HG03460 (cell line): ENCODE measurements around the gene DRC7.

ENCODE experiments used
- ATAC-seq: cut with Tn5 transposase; IDR thresholded peaks from one replicate; pipeline ENCODE4 v1.9.1; 2021; ENCODE audit not compliant: unreplicated experiment

DRC7 gene

DNA sequence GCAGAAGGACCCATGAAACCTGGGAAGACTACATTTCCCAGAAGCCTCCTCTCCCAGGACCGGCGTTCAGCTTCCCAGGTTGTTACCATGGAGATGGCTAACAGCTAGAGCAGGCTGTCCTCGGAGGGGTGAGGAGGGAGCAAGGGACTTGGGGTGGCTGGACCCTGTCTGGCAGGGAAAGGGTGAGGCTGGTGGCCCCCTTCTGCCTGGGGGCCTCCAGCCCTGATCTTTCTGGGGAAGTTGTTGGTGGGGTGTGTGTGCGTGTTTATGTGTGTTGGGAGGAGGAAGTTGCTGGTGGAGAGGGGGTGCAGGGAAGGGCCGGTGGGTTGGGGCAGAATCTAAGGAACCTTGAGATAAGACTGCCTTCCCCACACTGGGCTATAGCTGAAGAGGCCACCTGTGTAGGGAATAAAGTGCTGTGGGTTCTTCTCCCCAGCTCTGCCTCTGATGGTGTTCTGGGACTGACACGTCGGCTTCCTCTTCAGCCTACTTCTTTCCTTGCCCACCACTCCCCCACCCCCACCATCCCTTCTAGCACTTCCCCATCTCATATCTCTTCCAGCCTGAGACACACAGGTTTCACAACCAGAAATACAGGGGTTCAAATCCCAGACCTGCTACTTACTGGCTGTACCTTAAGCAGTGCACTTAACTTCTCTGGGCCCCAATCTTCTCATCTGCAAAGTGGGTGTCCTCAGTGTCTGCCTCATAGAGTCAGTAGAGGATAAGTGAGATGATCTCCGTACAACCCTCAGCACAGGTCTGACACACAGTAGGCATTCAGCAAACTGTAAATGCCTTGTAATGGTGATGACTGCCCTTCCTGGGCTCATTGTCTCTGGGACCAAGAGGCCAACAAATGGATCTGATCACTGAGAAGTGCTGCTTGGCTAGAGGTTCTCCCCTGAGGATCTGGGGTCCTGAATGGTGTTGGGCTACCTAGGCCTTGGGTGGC, at the start of gene DRC7:
Gene DRC7, plus strand, starts transcription at position 82 of the 955 bp plus-strand sequence. CDS start 3,144 bp downstream, outside the sequence.
- ATAC-seq = no peak

DNA sequence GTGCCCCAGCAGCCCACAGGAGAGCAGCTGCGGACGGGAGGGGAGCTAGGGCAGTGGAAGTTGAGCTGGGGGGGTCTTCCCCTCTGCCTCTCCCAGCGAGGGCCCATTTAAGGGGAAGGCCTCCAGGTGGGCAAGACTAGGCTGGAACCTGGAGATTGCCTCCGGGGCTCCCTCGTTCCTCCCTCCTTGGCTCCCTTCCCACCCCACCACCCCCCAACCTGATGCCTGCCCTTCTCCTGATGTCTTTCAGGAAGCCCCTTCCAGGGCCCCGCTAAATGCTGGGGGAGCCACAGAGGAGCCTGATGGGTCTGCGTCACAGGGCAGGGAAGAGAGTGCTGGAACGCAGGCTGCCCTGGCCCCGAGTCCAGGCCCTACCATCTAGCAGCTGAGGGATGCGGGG, 49.4 kb upstream of the DRC7 start:
- ATAC-seq = no peak

GRCh38 chr16:57645691-57646387, 48.8 kb upstream of the DRC7 start:
- ATAC-seq = no peak

DNA sequence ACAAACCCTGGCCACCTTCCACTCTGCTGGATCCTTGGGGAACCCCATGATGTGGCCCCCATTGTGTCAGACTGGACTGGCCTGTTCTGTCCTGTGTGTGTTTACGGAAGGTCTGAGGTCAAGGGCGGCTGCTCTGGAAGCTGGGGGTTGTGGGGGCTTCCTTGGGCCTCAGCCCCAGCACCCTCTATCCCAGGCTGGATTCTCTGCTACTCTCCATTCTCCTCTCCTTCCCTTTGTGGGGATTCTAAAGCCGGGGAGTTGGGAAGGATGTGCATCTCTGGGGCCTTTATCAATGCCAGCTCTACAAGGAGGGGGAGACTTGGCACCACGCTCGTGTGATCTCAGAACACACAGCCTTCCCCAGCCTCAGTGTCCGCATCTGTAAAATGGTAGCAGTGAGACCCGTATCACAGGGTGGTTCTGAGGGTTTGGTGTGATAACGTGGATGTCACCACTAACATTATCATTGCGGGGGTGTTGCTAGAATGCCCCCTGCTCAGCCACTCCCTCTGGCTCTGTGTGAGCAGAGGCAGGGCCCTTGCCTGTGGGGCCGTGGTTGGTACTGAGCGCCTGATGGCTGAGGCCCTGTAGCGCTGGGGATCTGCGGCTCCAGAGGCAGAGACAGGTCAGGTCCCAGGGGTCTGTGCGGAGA, 48.1 kb upstream of the DRC7 start:
- no peak for ATAC-seq

DNA sequence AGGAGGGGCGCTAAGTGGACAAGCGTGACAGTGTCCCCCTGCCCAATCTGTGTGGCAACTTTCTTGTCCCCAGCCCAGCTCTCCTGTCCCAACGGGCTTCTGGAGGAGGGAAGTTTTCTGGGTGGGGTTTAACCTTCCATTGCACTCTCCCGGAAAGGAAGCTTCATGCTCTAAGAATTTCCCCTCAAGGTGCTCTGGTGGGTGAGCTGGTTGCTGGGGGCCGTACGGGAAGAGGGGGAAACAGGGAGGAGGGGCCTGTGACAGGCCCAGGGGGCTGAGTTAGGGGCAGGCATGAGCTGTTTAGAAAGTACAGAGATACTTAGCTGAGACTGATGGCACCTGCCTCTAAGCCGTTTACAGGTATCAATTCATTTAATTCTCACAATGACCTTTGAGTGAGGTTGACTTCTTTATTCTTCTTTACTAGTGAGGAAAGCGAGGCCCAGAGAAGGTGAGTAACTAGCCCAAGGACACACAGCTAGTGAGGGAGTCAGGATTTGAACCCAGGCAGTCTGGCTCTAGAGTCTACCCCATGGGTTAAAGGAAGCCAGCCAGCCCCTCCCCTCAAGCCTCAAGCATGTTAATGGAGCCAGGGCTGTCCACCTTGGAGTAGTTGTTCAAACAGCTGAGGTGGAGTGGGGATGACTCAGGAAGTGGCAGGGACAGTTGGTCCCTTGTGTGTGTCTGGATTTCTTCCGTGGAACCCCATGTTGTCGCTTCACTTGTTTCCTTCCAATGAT, 47.3 kb upstream of the DRC7 start:
- ATAC-seq = no peak

- ATAC-seq = no peak
These were observed 46.5 kb upstream of the DRC7 start for GRCh38 chr16:57648125-57648524.

- ATAC-seq = peak; percentile 63
These were observed 45.8 kb upstream of the DRC7 start for GRCh38 chr16:57648581-57649442.

DNA sequence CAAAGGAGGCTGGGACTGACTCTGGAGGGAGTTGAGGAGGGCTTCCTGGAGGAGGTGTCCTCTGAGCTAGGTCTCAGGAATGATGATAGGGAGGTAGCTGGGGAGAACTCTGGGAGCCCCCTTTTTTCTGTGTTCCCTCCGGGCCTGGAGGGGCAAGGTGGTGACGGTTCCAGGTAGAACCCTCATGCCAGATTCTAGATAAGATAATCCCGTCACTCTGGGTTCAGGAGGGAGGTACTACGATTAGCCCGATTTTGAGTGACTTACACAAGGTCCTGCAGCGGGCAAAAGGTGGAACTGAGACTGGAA, 45.2 kb upstream of the DRC7 start:
- no peak for ATAC-seq

- no peak for ATAC-seq
These were observed 44.8 kb upstream of the DRC7 start for GRCh38 chr16:57649846-57650245.

GRCh38 chr16:57651344-57652333, 43.0 kb upstream of the DRC7 start:
- no peak for ATAC-seq

DNA sequence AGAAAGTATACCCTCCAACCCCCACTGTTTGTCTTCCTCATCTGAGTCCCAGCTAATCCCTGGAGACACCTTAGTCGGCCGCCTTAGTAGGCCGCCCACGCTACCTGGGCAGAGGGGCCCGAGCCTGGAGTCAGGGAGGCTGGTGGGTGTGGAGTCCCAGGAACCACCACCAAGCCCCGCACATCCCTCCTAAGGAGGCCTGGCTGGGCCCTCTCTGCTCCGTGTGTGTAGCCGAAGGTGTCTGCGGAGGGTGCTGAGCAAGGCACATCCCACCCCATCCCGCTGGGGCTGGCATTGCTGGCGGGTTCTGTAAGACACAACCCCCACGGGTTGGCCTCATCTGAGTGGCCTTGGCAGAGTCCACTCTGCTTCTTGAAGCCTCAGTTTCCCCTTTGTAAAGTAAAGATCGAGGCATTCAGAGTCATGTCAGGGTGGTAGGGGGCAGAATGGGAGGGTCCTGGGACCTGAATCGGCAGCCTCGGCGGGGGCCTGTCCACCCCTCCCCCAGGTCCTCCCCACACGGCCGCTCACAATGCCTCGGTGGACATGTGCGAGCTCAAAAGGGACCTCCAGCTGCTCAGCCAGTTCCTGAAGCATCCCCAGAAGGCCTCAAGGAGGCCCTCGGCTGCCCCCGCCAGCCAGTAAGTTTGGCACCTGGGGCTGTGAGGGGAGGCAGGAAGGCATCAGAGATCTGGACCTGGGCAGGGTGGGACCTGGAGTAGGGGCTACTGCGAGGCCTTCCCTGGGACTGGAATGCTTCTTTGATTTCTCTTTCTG, 41.7 kb upstream of the DRC7 start:
- ATAC-seq = no peak

GRCh38 chr16:57653936-57654335, 40.7 kb upstream of the DRC7 start:
- no peak for ATAC-seq

GRCh38 chr16:57656342-57656955, 38.2 kb upstream of the DRC7 start:
- no peak for ATAC-seq

GRCh38 chr16:57657228-57657627, 37.4 kb upstream of the DRC7 start:
- no peak for ATAC-seq

DNA sequence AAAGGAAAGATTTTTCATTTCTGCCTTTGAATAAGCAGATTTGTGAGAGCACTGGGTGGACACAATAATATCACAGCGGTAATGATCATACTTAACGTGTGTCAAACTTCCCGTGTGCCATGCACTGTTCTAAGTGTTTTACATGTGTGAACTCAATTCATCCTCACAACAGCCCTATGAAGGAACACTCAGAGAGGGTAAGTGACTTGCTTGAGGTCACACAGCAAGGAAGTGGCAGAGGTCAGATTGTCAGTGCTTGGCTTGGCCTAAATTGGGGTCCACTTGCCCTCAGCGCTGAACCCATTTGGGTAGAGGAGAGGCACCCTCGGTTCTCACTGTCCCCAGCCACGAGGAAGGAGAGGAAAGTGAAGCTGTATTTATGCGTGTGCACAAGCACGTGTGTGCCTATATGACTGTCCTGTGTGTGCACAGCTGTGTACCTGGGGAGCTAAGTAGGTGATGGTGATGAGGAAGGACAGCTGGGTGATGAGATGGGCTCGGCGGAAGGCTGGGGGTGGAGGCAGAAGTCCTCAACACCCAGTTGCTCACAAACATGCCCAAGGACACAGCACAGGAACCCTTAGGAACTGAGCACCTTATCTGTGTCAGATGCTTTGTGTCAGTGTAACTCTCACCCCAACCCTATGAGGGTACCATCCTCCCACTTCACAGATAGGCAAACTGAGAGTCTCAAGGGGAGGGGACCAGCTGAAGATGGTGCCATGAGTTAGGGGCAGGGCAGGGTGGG, 36.3 kb upstream of the DRC7 start:
- no peak for ATAC-seq

GRCh38 chr16:57658878-57659674, 35.5 kb upstream of the DRC7 start:
- no peak for ATAC-seq
